ENCODE data around the gene SLC7A4.

- TF ChIP-seq, protein P1, sequence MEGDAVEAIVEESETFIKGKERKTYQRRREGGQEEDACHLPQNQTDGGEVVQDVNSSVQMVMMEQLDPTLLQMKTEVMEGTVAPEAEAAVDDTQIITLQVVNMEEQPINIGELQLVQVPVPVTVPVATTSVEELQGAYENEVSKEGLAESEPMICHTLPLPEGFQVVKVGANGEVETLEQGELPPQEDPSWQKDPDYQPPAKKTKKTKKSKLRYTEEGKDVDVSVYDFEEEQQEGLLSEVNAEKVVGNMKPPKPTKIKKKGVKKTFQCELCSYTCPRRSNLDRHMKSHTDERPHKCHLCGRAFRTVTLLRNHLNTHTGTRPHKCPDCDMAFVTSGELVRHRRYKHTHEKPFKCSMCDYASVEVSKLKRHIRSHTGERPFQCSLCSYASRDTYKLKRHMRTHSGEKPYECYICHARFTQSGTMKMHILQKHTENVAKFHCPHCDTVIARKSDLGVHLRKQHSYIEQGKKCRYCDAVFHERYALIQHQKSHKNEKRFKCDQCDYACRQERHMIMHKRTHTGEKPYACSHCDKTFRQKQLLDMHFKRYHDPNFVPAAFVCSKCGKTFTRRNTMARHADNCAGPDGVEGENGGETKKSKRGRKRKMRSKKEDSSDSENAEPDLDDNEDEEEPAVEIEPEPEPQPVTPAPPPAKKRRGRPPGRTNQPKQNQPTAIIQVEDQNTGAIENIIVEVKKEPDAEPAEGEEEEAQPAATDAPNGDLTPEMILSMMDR (IDR thresholded peaks at IDR 0.05; ENCODE audit: poor library complexity, severe bottlenecking) = no peak
- TF ChIP-seq EZH2 (IDR thresholded peaks at IDR 0.05; ENCODE audit: borderline replicate concordance, insufficient read depth, low read length, poor library complexity, severe bottlenecking) (no peak), EP300 (conservative IDR thresholded peaks at IDR 0.05; ENCODE audit: poor library complexity, severe bottlenecking) (no peak), TAF1 (IDR thresholded peaks at IDR 0.05; ENCODE audit: low read depth) (no peak), RAD21 (conservative IDR thresholded peaks at IDR 0.05) (no peak), POLR2AphosphoS5 (IDR thresholded peaks at IDR 0.05) (no peak), SMC3 (conservative IDR thresholded peaks at IDR 0.05; ENCODE audit: poor library complexity) (no peak)
Observed at GRCh38 chr22:21000987-21001600, 31.3 kb downstream of the SLC7A4 start.
